HG02642 (cell line): ENCODE results near the gene SPTLC2.

ENCODE experiments used
- ATAC-seq: cut with Tn5 transposase; IDR thresholded peaks from one replicate; pipeline ENCODE4 v1.9.1; 2021; ENCODE audit warnings: mild to moderate bottlenecking; ENCODE audit not compliant: unreplicated experiment, poor library complexity

SPTLC2 gene

GRCh38 chr14:77516126-77516525 lies 100.3 kb downstream of the SPTLC2 start:
- no peak for ATAC-seq

GRCh38 chr14:77511486-77512162 lies 104.8 kb downstream of the SPTLC2 start:
- ATAC-seq, result no peak

- ATAC-seq, result no peak
These were observed 107.1 kb downstream of the SPTLC2 start for GRCh38 chr14:77509366-77509765.

- no peak for ATAC-seq
These were observed 107.6 kb downstream of the SPTLC2 start for GRCh38 chr14:77508876-77509275.

- no peak for ATAC-seq
These were observed 108.2 kb downstream of the SPTLC2 start for GRCh38 chr14:77508249-77508648.

- ATAC-seq, result no peak
These were observed 108.7 kb downstream of the SPTLC2 start for GRCh38 chr14:77507762-77508161.

- ATAC-seq, result no peak
These were observed 111.4 kb downstream of the SPTLC2 start for GRCh38 chr14:77505031-77505430.

GRCh38 chr14:77503138-77503537 lies 113.3 kb downstream of the SPTLC2 start:
- no peak for ATAC-seq

GRCh38 chr14:77502109-77502782 lies 114.2 kb downstream of the SPTLC2 start:
- ATAC-seq, result no peak

- ATAC-seq, result peak; percentile 35
These were observed 117.4 kb downstream of the SPTLC2 start for GRCh38 chr14:77498984-77499527.

- peak; percentile 65 for ATAC-seq
These were observed 118.1 kb downstream of the SPTLC2 start, which contains the start of gene ISM2 for GRCh38 chr14:77498120-77498979. Gene ISM2 (minus strand): TSS chr14:77498816. CDS start chr14:77498793, 23 bp downstream.

- ATAC-seq, result no peak
These were observed 121.1 kb downstream of the SPTLC2 start for GRCh38 chr14:77495334-77495733.

- ATAC-seq, result no peak
These were observed 125.4 kb downstream of the SPTLC2 start for GRCh38 chr14:77491056-77491455.

- no peak for ATAC-seq
These were observed 126.0 kb downstream of the SPTLC2 start for GRCh38 chr14:77490347-77490986.

- ATAC-seq, result no peak
These were observed 127.4 kb downstream of the SPTLC2 start for GRCh38 chr14:77489041-77489440.

GRCh38 chr14:77488558-77488957 lies 127.9 kb downstream of the SPTLC2 start:
- ATAC-seq, result no peak

- ATAC-seq, result no peak
These were observed 130.3 kb downstream of the SPTLC2 start for GRCh38 chr14:77485901-77486678.

GRCh38 chr14:77485256-77485655 lies 131.2 kb downstream of the SPTLC2 start:
- no peak for ATAC-seq

GRCh38 chr14:77482422-77482821 lies 134.0 kb downstream of the SPTLC2 start:
- ATAC-seq, result no peak
